RWPE2 (cell line): Measurements from ENCODE around the gene LRRC52.

Experiments used
- ATAC-seq: fragments of 200-7000 bp; cut with Tn5 transposase; 3 replicates; pipeline ENCODE4 v1.9.1; 2021; ENCODE audit warnings: low read depth
- DNase-seq: peaks from one replicate; pipeline ENCODE4 v3.0.0-alpha.2; 2020; ENCODE audit warnings: low spot score
- H3K27ac ChIP-seq: fragments of 450-650 bp; 2 replicates; pipeline ENCODE4 v1.5.1; 2017; ENCODE audit warnings: mild to moderate bottlenecking; ENCODE audit not compliant: poor library complexity, severe bottlenecking
- H3K27me3 ChIP-seq: fragments of 250-450 bp; sonication (Bioruptor Pico); 2 replicates; pipeline ENCODE4 v1.5.1; 2021; ENCODE audit warnings: mild to moderate bottlenecking, moderate library complexity; ENCODE audit not compliant: insufficient read depth, poor library complexity, severe bottlenecking
- H3K36me3 ChIP-seq: fragments of 250-450 bp; sonication (Bioruptor Pico); 2 replicates; pipeline ENCODE4 v1.5.1; 2020; ENCODE audit warnings: low read depth, mild to moderate bottlenecking, moderate library complexity
- H3K4me1 ChIP-seq: fragments of 250-450 bp; sonication (Bioruptor Pico); 2 replicates; pipeline ENCODE4 v1.5.1; 2021; ENCODE audit warnings: mild to moderate bottlenecking, moderate library complexity; ENCODE audit not compliant: insufficient read depth, poor library complexity, severe bottlenecking
- H3K4me3 ChIP-seq: fragments of 250-450 bp; sonication (Bioruptor Pico); 2 replicates; pipeline ENCODE4 v1.5.1; 2021; ENCODE audit warnings: mild to moderate bottlenecking, moderate library complexity; ENCODE audit not compliant: severe bottlenecking
- H3K9me3 ChIP-seq: fragments of 250-450 bp; sonication (Bioruptor Pico); 2 replicates; pipeline ENCODE4 v1.5.1; 2021; ENCODE audit warnings: mild to moderate bottlenecking, moderate library complexity; ENCODE audit not compliant: severe bottlenecking
- TF ChIP-seq, protein P1 (sequence below): fragments of 450-650 bp; IDR thresholded peaks from one replicate; pipeline ENCODE4 v1.5.1; 2017; ENCODE audit warnings: mild to moderate bottlenecking, moderate library complexity; ENCODE audit not compliant: poor library complexity, severe bottlenecking

The LRRC52 gene

DNA sequence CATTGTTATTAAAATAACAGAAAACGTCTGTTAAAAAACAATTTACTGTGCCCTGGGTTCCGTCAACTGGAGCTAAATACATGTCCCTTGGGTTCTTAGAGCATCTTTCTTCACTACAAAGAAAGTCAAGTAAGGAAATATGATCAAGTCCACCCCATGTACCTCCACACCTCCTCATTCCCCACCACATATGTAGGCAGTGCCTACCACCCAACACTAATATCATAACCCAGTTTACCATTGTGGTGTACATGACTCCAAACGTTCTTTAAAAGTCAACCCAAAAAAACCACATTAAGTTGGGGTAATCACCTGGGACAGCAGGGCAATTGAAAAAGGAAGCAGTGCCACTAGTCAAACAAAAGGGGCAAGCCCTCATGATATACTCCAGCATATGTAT lies 7.8 kb upstream of the LRRC52 start:
- H3K27ac ChIP-seq, result no peak overlapping the region
- H3K36me3 ChIP-seq, result no peaks in the 10 kb centered on the region
- no peaks in the 10 kb centered on the region for H3K4me1 ChIP-seq
- DNase-seq, result no peak
- H3K27me3 ChIP-seq, result no peaks in the 10 kb centered on the region
- TF ChIP-seq, protein P1, sequence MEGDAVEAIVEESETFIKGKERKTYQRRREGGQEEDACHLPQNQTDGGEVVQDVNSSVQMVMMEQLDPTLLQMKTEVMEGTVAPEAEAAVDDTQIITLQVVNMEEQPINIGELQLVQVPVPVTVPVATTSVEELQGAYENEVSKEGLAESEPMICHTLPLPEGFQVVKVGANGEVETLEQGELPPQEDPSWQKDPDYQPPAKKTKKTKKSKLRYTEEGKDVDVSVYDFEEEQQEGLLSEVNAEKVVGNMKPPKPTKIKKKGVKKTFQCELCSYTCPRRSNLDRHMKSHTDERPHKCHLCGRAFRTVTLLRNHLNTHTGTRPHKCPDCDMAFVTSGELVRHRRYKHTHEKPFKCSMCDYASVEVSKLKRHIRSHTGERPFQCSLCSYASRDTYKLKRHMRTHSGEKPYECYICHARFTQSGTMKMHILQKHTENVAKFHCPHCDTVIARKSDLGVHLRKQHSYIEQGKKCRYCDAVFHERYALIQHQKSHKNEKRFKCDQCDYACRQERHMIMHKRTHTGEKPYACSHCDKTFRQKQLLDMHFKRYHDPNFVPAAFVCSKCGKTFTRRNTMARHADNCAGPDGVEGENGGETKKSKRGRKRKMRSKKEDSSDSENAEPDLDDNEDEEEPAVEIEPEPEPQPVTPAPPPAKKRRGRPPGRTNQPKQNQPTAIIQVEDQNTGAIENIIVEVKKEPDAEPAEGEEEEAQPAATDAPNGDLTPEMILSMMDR, result no peak
- no peak overlapping the region for H3K4me3 ChIP-seq
- no peak for ATAC-seq
- no peaks in the 10 kb centered on the region for H3K9me3 ChIP-seq

- no peak overlapping the region for H3K4me3 ChIP-seq
- no peaks in the 10 kb centered on the region for H3K36me3 ChIP-seq
- TF ChIP-seq, protein P1, result no peak
- H3K9me3 ChIP-seq, result no peaks in the 10 kb centered on the region
- H3K27ac ChIP-seq, result no peak overlapping the region
- ATAC-seq (no peak), DNase-seq (no peak)
- H3K27me3 ChIP-seq, result no peaks in the 10 kb centered on the region
- no peaks in the 10 kb centered on the region for H3K4me1 ChIP-seq
Observed at GRCh38 chr1:165537356-165538109, 6.3 kb upstream of the LRRC52 start.

- TF ChIP-seq, protein P1, result no peak
- Histone ChIP-seq H3K27me3 (no peaks in the 10 kb centered on the region), H3K4me1 (no peaks in the 10 kb centered on the region), H3K36me3 (no peaks in the 10 kb centered on the region), H3K9me3 (no peaks in the 10 kb centered on the region), H3K4me3 (no peak overlapping the region), H3K27ac (no peak overlapping the region)
- ATAC-seq (no peak), DNase-seq (no peak)
Observed at GRCh38 chr1:165539306-165539705, 4.5 kb upstream of the LRRC52 start.

DNA sequence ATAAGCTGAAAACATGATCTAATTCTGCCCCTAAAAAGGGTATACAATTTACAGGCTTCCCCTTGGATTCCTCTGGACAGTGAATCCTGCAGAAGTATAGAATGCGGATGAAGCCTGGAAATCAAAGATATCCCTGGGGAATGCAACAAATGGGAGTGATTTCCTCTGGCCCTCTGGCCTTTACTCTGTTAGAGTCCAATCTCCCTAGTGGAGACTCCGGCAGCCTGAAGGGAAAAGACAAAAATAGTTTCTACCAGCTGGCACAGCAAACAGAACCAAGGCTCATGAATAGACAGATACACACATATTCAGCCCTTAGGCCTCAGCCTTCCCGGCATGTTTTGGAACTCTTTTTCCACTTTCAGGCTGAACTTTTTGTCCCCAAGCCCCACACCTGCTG lies 3.9 kb upstream of the LRRC52 start:
- no peak overlapping the region for H3K4me3 ChIP-seq
- DNase-seq (no peak), ATAC-seq (no peak)

More for the DNA sequence above, 3.9 kb upstream of the LRRC52 start:
- Histone ChIP-seq H3K36me3 (no peaks in the 10 kb centered on the region), H3K27ac (no peak overlapping the region), H3K27me3 (no peaks in the 10 kb centered on the region), H3K4me1 (no peaks in the 10 kb centered on the region), H3K9me3 (no peaks in the 10 kb centered on the region)
- TF ChIP-seq, protein P1, result no peak
